H1 (cell line): ENCODE data around the gene KIF5C. TPM values are rescaled to one million over a fixed set of nuclear protein-coding genes. Genes with fewer than 3 reads are reported as not detected.

Experiments used
- CBX8 ChIP-seq: fragments of 300-800, 300-1000 bp; sonication (generic); IDR thresholded peaks from 2 replicates; pipeline ENCODE4 v1.7.1; 2016; ENCODE audit warnings: low read depth, low read length, borderline replicate concordance
- HDAC6 ChIP-seq: IDR thresholded peaks from one replicate; pipeline ENCODE4 v1.7.1; 2012; ENCODE audit warnings: low read depth, mild to moderate bottlenecking, inconsistent platforms, low read length, moderate library complexity
- NANOG ChIP-seq: IDR thresholded peaks from 2 replicates; pipeline ENCODE4 v1.6.1; 2011; ENCODE audit warnings: low read length, low read depth, mild to moderate bottlenecking, inconsistent platforms; ENCODE audit not compliant: insufficient read depth, poor library complexity, severe bottlenecking
- RBBP5 ChIP-seq: IDR thresholded peaks from 2 replicates; pipeline ENCODE4 v1.7.1; 2012; ENCODE audit warnings: low read depth, mild to moderate bottlenecking, inconsistent platforms, low read length, moderate library complexity, borderline replicate concordance
- RNF2 ChIP-seq: fragments of 200-900, 300-1000 bp; sonication (generic); IDR thresholded peaks from 2 replicates; pipeline ENCODE4 v1.7.1; 2016; ENCODE audit warnings: borderline replicate concordance, low read depth, mild to moderate bottlenecking, antibody characterized with exemption, low read length; ENCODE audit not compliant: poor library complexity, severe bottlenecking; ENCODE audit errors: missing control alignments
- USF2 ChIP-seq: IDR thresholded peaks from 2 replicates; pipeline ENCODE4 v1.6.1; 2011; ENCODE audit warnings: low read length, improper control_type of control experiment
- ZNF274 ChIP-seq: IDR thresholded peaks from 2 replicates; pipeline ENCODE4 v1.7.0; 2012; ENCODE audit warnings: low read length, borderline replicate concordance; ENCODE audit errors: extremely low read depth
- polyA plus RNA-seq, 7 experiments: library from polyadenylated mRNA; depleted of rRNA in 3 of 7; stranded (reverse) in 5 of 7; unstranded in 2 of 7; fragments of >200 nt in 5 of 7; fragments of 200-250 nt in 2 of 7; gene quantifications; 1 replicate in 5 of 7; 2 replicates in 1 of 7; 4 replicates in 1 of 7; pipeline versions ENCODE4 v1.2.1 to v1.2.3, GENCODE V29; 2011 to 2013; ENCODE audit warnings: missing spikeins in 2 of 7, mixed read lengths in 2 of 7
- total RNA-seq: library from RNA; stranded (reverse); fragmentation: NEBNext Ultra II Directional; extraction: Animal tissue kit (Norgen Biotek cat#: 25700); gene quantifications from 2 replicates; pipeline ENCODE4 v1.2.1, GENCODE V29; 2021

Gene KIF5C
- total and polyA plus RNA-seq, 2 of the 8 experiments (the other 6 are each of a cell fraction or from before 2014, with no cell fraction given), result 16.3 to 66.4 TPM

GRCh38 chr2:148907085-148907785 is 32.2 kb downstream of the KIF5C start (continued):
- TF ChIP-seq ZNF274 (no peak), NANOG (no peak), RNF2 (no peak), USF2 (no peak), RBBP5 (no peak), HDAC6 (no peak), CBX8 (no peak)
- TF ChIP-seq, all 59 proteins: peak for 0
